ENCODE measurements around the gene TBR1. TPM values are rescaled to one million over a fixed set of nuclear protein-coding genes. Genes with fewer than 3 reads are reported as not detected.

The TBR1 gene
- total and polyA plus RNA-seq, 10 of the 15 experiments (the other 5 are each of a cell fraction or from before 2014, with no cell fraction given): 0.01 TPM; not detected in 9

GRCh38 chr2:161426455-161426921, 10.4 kb downstream of the TBR1 start:
- Histone ChIP-seq H3K4me2 (ENCODE audit: control insufficient read depth, insufficient read depth) (peak overlapping the region; percentile 67; the same call in 1 of the 2 replicates), H3K36me3 (ENCODE audit: control insufficient read depth in 2 of 2, insufficient read depth in 2 of 2, low read length in 1 of 2) (no peaks in the 10 kb centered on the region), H3K4me3 (no peak overlapping the region), H3K4me1 (ENCODE audit: control insufficient read depth, insufficient read depth, low read length) (no peaks in the 10 kb centered on the region), H3K9me3 (replicated peaks; ENCODE audit: control insufficient read depth, insufficient read depth, low read length) (no peaks in the 10 kb centered on the region; the same call in 1 of the 3 replicates), H3K27me3 (replicated peaks in 1 of 2; ENCODE audit: control insufficient read depth in 2 of 2, insufficient read depth in 2 of 2, low read length in 1 of 2) (peaks cover 8 to 39% of the 10 kb centered on the region in 2 experiments), H4K20me1 (ENCODE audit: control insufficient read depth, insufficient read depth) (no peaks in the 10 kb centered on the region), H2AFZ (ENCODE audit: control insufficient read depth, low read depth, low read length) (no peak overlapping the region; the same call in 1 of the 2 replicates), H3K79me2 (ENCODE audit: control insufficient read depth, insufficient read depth, low read length) (no peaks in the 10 kb centered on the region), H3K9ac (ENCODE audit: control insufficient read depth, insufficient read depth, low read length) (no peak overlapping the region), H3K27ac (ENCODE audit: control insufficient read depth, insufficient read depth) (no peak overlapping the region)
- WGBS (ENCODE audit: insufficient coverage, insufficient replicate concordance, low lambda C conversion rate, missing lambda C conversion rate): 39% methylated on average over 13 of the region's 13 CpGs
- ATAC-seq (no peak), DNase-seq (ENCODE audit: low read depth, low spot score) (no peak), FAIRE-seq (no peak)
- intact Hi-C loops (cut with micrococcal nuclease; ENCODE audit: unreplicated experiment): loop anchor here (10.0 kb wide), 1 partner anchor 518 kb away; no protein-coding TSS in a partner anchor
- RAD21 ChIA-PET (ENCODE audit: unreplicated experiment): no interaction called here
- no TSS peak for BruUV-seq (replicated peaks)
- CTCF ChIA-PET: no interaction called here
- SMC1A ChIA-PET (ENCODE audit: uncharacterized antibody, unreplicated experiment): no interaction called here
- POLR2A ChIA-PET: no interaction called here
- in situ Hi-C loops (cut with MboI): no loop called here
- 0 out of 6 replicates have a peak, but pooled peaks of 1 of the 3 experiments have one; percentile 7 for TF ChIP-seq CTCF (IDR thresholded peaks at IDR 0.05 in 2 of 3, conservative IDR thresholded peaks at IDR 0.05 in 1 of 3; ENCODE audit: control insufficient read depth in 2 of 3, extremely low read depth in 1 of 3, insufficient read depth in 1 of 3, low read depth in 3 of 3, low read length in 3 of 3)
- 0 out of 2 replicates have a peak, but pooled peaks have one; percentile 70 for TF ChIP-seq EZH2 (IDR thresholded peaks at IDR 0.05; ENCODE audit: borderline replicate concordance, control insufficient read depth, low read depth, low read length)
- TF ChIP-seq RAD51 (IDR thresholded peaks at IDR 0.05): no peak
- TF ChIP-seq NRF1 (conservative IDR thresholded peaks at IDR 0.05; ENCODE audit: low read depth, low read length): no peak
- no peak for TF ChIP-seq FOXK2 (IDR thresholded peaks at IDR 0.05)

Measured in GM12878 (cell line).